B cell (primary cell): ENCODE measurements around the gene BCO2. TPM values are rescaled to one million over a fixed set of nuclear protein-coding genes. Genes with fewer than 3 reads are reported as not detected.
A peak's percentile ranks its signal among the peaks of the same experiment; 100 is the strongest.

Experiments used
- ATAC-seq: fragments of 200-7000 bp; cut with Tn5 transposase; one replicate; pipeline ENCODE4 v1.10.0; 2021; ENCODE audit warnings: low read depth, mild to moderate bottlenecking, moderate number of reproducible peaks, moderate library complexity
- CTCF ChIA-PET: fragments of 350-600 bp; sonication (Branson Sonifier 250); formaldehyde crosslinking; loops from one replicate; lab custom pipeline; 2021; ENCODE audit warnings: antibody characterized with exemption, inconsistent platforms; lab: Charles Lee
- POLR2A ChIA-PET: fragments of 350-600 bp; sonication (Branson Sonifier 250); formaldehyde crosslinking; loops from one replicate; lab custom pipeline; 2021; ENCODE audit warnings: antibody characterized with exemption; lab: Charles Lee
- DNase-seq: peaks from one replicate; pipeline ENCODE4 v3.0.0; 2013
- H2AFZ ChIP-seq: 2 replicates; pipeline ENCODE4 v1.6.1; 2012; ENCODE audit warnings: mild to moderate bottlenecking, low read depth, low read length; ENCODE audit not compliant: insufficient read depth, poor library complexity, severe bottlenecking
- H3K27ac ChIP-seq, 2 donors: 1 replicate in 1 of 2; 2 replicates in 1 of 2; pipeline ENCODE4 v1.5.1; 2012 to 2013; ENCODE audit warnings: low read length in 2 of 2, mild to moderate bottlenecking in 2 of 2, moderate library complexity in 1 of 2
- H3K27me3 ChIP-seq, 4 experiments: fragments of 200-600 bp in 1 of 4; sonication (generic) in 1 of 4; replicated peaks in 1 of 4; 1 replicate in 2 of 4; 2 replicates in 2 of 4; pipeline versions ENCODE4 v1.6.1 to v1.7.0; 2013 to 2016; ENCODE audit warnings: low read length in 3 of 4, mild to moderate bottlenecking in 2 of 4, mixed read lengths in 1 of 4, moderate library complexity in 1 of 4; ENCODE audit not compliant: insufficient read depth in 4 of 4, control insufficient read depth in 3 of 4; ENCODE audit errors: control extremely low read depth in 1 of 4
- H3K36me3 ChIP-seq, 2 experiments: replicated peaks in 1 of 2; 1 replicate in 1 of 2; 2 replicates in 1 of 2; pipeline versions ENCODE4 v1.6.1 to v1.7.1; 2013; ENCODE audit warnings: low read length in 1 of 2; ENCODE audit not compliant: insufficient read depth in 2 of 2, control insufficient read depth in 1 of 2; ENCODE audit errors: control extremely low read depth in 1 of 2, extremely low read depth in 1 of 2
- H3K4me1 ChIP-seq, 2 donors: fragments of 200-600 bp in 1 of 2; sonication (generic) in 1 of 2; 1 replicate in 1 of 2; 2 replicates in 1 of 2; pipeline versions ENCODE4 v1.5.1 to v1.6.1; 2013 to 2017; ENCODE audit warnings: low read length in 2 of 2; ENCODE audit not compliant: control insufficient read depth in 2 of 2, insufficient read depth in 2 of 2
- H3K4me2 ChIP-seq: replicated peaks from 2 replicates; pipeline ENCODE3; 2012; ENCODE audit warnings: mild to moderate bottlenecking, low read depth, low read length; ENCODE audit not compliant: poor library complexity, severe bottlenecking
- H3K4me3 ChIP-seq, 5 experiments: fragments of 200-600 bp in 1 of 5; sonication (generic) in 1 of 5; 1 replicate in 3 of 5; 2 replicates in 2 of 5; pipeline versions ENCODE4 v1.5.1 to v1.7.0; 2011 to 2016; ENCODE audit warnings: low read length in 4 of 5, mild to moderate bottlenecking in 4 of 5, low read depth in 2 of 5, control low read depth in 1 of 5, moderate library complexity in 1 of 5; ENCODE audit not compliant: insufficient read depth in 1 of 5; ENCODE audit errors: control extremely low read depth in 1 of 5, extremely low read depth in 1 of 5
- H3K79me2 ChIP-seq: fragments of 200-600 bp; sonication (generic); one replicate; pipeline ENCODE4 v1.6.0; 2016; ENCODE audit warnings: low read length; ENCODE audit not compliant: control insufficient read depth, insufficient read depth
- H3K9ac ChIP-seq: fragments of 200-600 bp; sonication (generic); 2 replicates; pipeline ENCODE4 v1.6.1; 2017; ENCODE audit warnings: mild to moderate bottlenecking, low read length, moderate library complexity
- H3K9me3 ChIP-seq, 3 donors: one replicate each; pipeline versions ENCODE4 v1.6.1 to v1.7.1; 2013; ENCODE audit warnings: low read length in 2 of 3; ENCODE audit not compliant: control insufficient read depth in 2 of 3, insufficient read depth in 1 of 3; ENCODE audit errors: control extremely low read depth in 1 of 3
- H4K20me1 ChIP-seq: 2 replicates; pipeline ENCODE4 v1.6.0; 2012; ENCODE audit warnings: mild to moderate bottlenecking, low read length; ENCODE audit not compliant: insufficient read depth, control insufficient read depth, poor library complexity, severe bottlenecking
- H3K27ac Mint-ChIP-seq: one replicate; pipeline ENCODE4 v1.8.0; 2021; ENCODE audit warnings: mixed read lengths
- H3K27me3 Mint-ChIP-seq: one replicate; pipeline ENCODE4 v1.8.0; 2021; ENCODE audit warnings: mixed read lengths
- H3K4me1 Mint-ChIP-seq: one replicate; pipeline ENCODE4 v1.8.0; 2021; ENCODE audit warnings: mixed read lengths
- H3K4me3 Mint-ChIP-seq: one replicate; pipeline ENCODE4 v1.8.0; 2021; ENCODE audit warnings: mixed read lengths
- H3K9me3 Mint-ChIP-seq: one replicate; pipeline ENCODE4 v1.8.0; 2022; ENCODE audit warnings: mixed read lengths; ENCODE audit not compliant: insufficient read depth
- CTCF ChIP-seq: fragments of 200-600 bp; IDR thresholded peaks from one replicate; pipeline ENCODE4 v1.8.0; 2022; ENCODE audit warnings: antibody characterized with exemption, mild to moderate bottlenecking
- EZH2 ChIP-seq: IDR thresholded peaks from 2 replicates; pipeline ENCODE4 v1.6.1; 2012; ENCODE audit warnings: borderline replicate concordance, low read depth, mild to moderate bottlenecking, moderate library complexity, low read length; ENCODE audit not compliant: insufficient read depth, poor library complexity, severe bottlenecking
- WGBS: methylation state at CpG from one replicate; pipeline ENCODE4 v1.1.5; 2013; ENCODE audit warnings: missing lambda C conversion rate; ENCODE audit not compliant: insufficient coverage; 5-methylcytosine and 5-hydroxymethylcytosine counted together
- intact Hi-C: fragments of 100-400 bp; cut with micrococcal nuclease; formaldehyde crosslinking; loops from one replicate; pipeline ENCODE4 v1.10.0; 2022
- polyA plus RNA-seq: library from polyadenylated mRNA; depleted of rRNA; stranded (reverse); fragments of >200 nt; gene quantifications from 2 replicates; pipeline ENCODE4 v1.2.3, GENCODE V29; 2012
- total RNA-seq, 2 donors: library from RNA; stranded (reverse); fragments of 120-200 nt in 1 of 2; gene quantifications; 1 replicate in 1 of 2; 2 replicates in 1 of 2; pipeline versions ENCODE4 v1.2.3 to v1.2.4, GENCODE V29; 2013 to 2022

The BCO2 gene
- total and polyA plus RNA-seq, 2 donors (not counting 1 experiment from before 2014, with no cell fraction given), result 1.7 to 1.8 TPM

GRCh38 chr11:112226062-112226830, 50.9 kb downstream of the BCO2 start, which contains the start of gene PTS:
Gene PTS, plus strand, starts transcription at chr11:112226428. Its CDS starts 16 bp downstream, at chr11:112226444.
- Histone ChIP-seq H4K20me1 (no peaks in the 10 kb centered on the region), H2AFZ (peak within 1 kb of the TSS; percentile 97), H3K27ac (peak within 1 kb of the TSS; percentile 99), H3K4me3 (peak within 1 kb of the TSS; percentile 82 to 98 (median 92)), H3K36me3 (peaks cover 0 to 23% of the 10 kb centered on the region in 2 experiments), H3K27me3 (no peaks in the 10 kb centered on the region), H3K79me2 (peaks cover 30% of the 10 kb centered on the region), H3K4me1 (peaks cover 10 to 18% of the 10 kb centered on the region in 2 donors), H3K9ac (peak within 1 kb of the TSS; percentile 96), H3K9me3 (peaks cover 0 to 3% (median 0%) of the 10 kb centered on the region in 3 donors), H3K4me2 (peak within 1 kb of the TSS; percentile 98)
- no peaks in the 10 kb centered on the region for H3K9me3 Mint-ChIP-seq
- H3K4me1 Mint-ChIP-seq, result peaks cover 23% of the 10 kb centered on the region
- no peak for TF ChIP-seq CTCF
- no peak for TF ChIP-seq EZH2
- ATAC-seq (peak; percentile 90), DNase-seq (peak; percentile 94)
- H3K27ac Mint-ChIP-seq, result peak within 1 kb of the TSS; percentile 99
- H3K4me3 Mint-ChIP-seq, result peak within 1 kb of the TSS; percentile 95
- POLR2A ChIA-PET, result interaction anchor here (0.8 to 1.3 kb wide), 2 partner anchors 54 to 69 kb away, joined by 3 to 5 read pairs; no protein-coding TSS in a partner anchor
- intact Hi-C loops, result loop anchor here (1.0 to 10.0 kb wide), 9 partner anchors 54 to 1791 kb away; partner anchors contain the start of genes CFAP68, DLAT, FDXACB1 and NKAPD1
- WGBS, result 0% methylated on average over 70 of the region's 70 CpGs
- no peaks in the 10 kb centered on the region for H3K27me3 Mint-ChIP-seq
- CTCF ChIA-PET, result interaction anchor here (0.7 to 20.4 kb wide), 3 partner anchors 54 to 1062 kb away, joined by 3 to 471 read pairs (median 3); no protein-coding TSS in a partner anchor
